Activated CD8-positive, alpha-beta T cell treated with anti-CD3 and anti-CD28 coated beads for 36 hours (primary cell): ENCODE data around the gene BEST2. TPM values are rescaled to one million over a fixed set of nuclear protein-coding genes. Genes with fewer than 3 reads are reported as not detected.
A peak's percentile ranks its signal among the peaks of the same experiment; 100 is the strongest.

Source experiments
- ATAC-seq: fragments of 200-7000 bp; cut with Tn5 transposase; one replicate; pipeline ENCODE4 v1.10.0; 2021; ENCODE audit warnings: mild to moderate bottlenecking, moderate library complexity
- CTCF ChIA-PET: fragments of 350-600 bp; sonication (Branson Sonifier 250); formaldehyde crosslinking; loops from one replicate; lab custom pipeline; 2021; ENCODE audit warnings: antibody characterized with exemption; lab: Charles Lee
- POLR2A ChIA-PET: fragments of 350-600 bp; sonication (Branson Sonifier 250); formaldehyde crosslinking; loops from one replicate; lab custom pipeline; 2021; ENCODE audit warnings: antibody characterized with exemption; lab: Charles Lee
- DNase-seq: peaks from one replicate; pipeline ENCODE4 v3.0.0-alpha.2; 2020
- H3K27ac Mint-ChIP-seq: one replicate; pipeline ENCODE4 v1.8.0; 2021; ENCODE audit warnings: mild to moderate bottlenecking, mixed read lengths
- H3K27me3 Mint-ChIP-seq: one replicate; pipeline ENCODE4 v1.8.0; 2021; ENCODE audit warnings: mixed read lengths
- H3K36me3 Mint-ChIP-seq: one replicate; pipeline ENCODE4 v1.8.0; 2021; ENCODE audit warnings: low read depth, mixed read lengths
- H3K4me1 Mint-ChIP-seq: one replicate; pipeline ENCODE4 v1.8.0; 2021; ENCODE audit warnings: low read depth, mixed read lengths
- H3K4me3 Mint-ChIP-seq: one replicate; pipeline ENCODE4 v1.8.0; 2021; ENCODE audit warnings: mild to moderate bottlenecking, moderate library complexity, mixed read lengths
- H3K9me3 Mint-ChIP-seq: one replicate; pipeline ENCODE4 v1.8.0; 2021; ENCODE audit warnings: mixed read lengths
- intact Hi-C: fragments of 100-400 bp; cut with micrococcal nuclease; formaldehyde crosslinking; loops from one replicate; pipeline ENCODE4 v1.10.0; 2022
- total RNA-seq, 2 experiments: library from RNA; stranded (reverse); gene quantifications; one replicate each; pipeline ENCODE4 v1.2.3, GENCODE V29; 2021
- TF ChIP-seq, protein P1 (sequence below): fragments of 200-600 bp; IDR thresholded peaks from one replicate; pipeline ENCODE4 v1.8.0; 2022; ENCODE audit warnings: antibody characterized with exemption, mild to moderate bottlenecking

The BEST2 gene
- total RNA-seq, 2 experiments from 2014 or later, result not detected

- CTCF ChIA-PET, result interaction anchor here (5.9 to 17.4 kb wide), 2 partner anchors 13 to 26 kb away, joined by 62 to 480 read pairs; partner anchors contain the start of genes JUNB, PRDX2 and THSD8
- POLR2A ChIA-PET, result interaction anchor here (1.2 kb wide), 1 partner anchor 21 kb away, joined by 3 read pairs; the partner anchor contains the start of gene JUNB
- intact Hi-C loops, result no loop called here
- TF ChIP-seq, protein P1, sequence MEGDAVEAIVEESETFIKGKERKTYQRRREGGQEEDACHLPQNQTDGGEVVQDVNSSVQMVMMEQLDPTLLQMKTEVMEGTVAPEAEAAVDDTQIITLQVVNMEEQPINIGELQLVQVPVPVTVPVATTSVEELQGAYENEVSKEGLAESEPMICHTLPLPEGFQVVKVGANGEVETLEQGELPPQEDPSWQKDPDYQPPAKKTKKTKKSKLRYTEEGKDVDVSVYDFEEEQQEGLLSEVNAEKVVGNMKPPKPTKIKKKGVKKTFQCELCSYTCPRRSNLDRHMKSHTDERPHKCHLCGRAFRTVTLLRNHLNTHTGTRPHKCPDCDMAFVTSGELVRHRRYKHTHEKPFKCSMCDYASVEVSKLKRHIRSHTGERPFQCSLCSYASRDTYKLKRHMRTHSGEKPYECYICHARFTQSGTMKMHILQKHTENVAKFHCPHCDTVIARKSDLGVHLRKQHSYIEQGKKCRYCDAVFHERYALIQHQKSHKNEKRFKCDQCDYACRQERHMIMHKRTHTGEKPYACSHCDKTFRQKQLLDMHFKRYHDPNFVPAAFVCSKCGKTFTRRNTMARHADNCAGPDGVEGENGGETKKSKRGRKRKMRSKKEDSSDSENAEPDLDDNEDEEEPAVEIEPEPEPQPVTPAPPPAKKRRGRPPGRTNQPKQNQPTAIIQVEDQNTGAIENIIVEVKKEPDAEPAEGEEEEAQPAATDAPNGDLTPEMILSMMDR, result no peak
- Mint-ChIP-seq H3K27me3 (no peaks in the 10 kb centered on the region), H3K4me3 (no peak overlapping the region), H3K4me1 (peaks cover 13% of the 10 kb centered on the region), H3K27ac (no peak overlapping the region), H3K9me3 (no peaks in the 10 kb centered on the region), H3K36me3 (peaks cover 2% of the 10 kb centered on the region)
- ATAC-seq, result no peak
- no peak for DNase-seq
Observed at GRCh38 chr19:12770922-12771321, 19.3 kb downstream of the BEST2 start.

- TF ChIP-seq, protein P1, result no peak
- peaks cover 16% of the 10 kb centered on the region for H3K4me1 Mint-ChIP-seq
- intact Hi-C loops, result no loop called here
- DNase-seq (no peak), ATAC-seq (no peak)
- no peak overlapping the region for H3K4me3 Mint-ChIP-seq
- no peaks in the 10 kb centered on the region for H3K36me3 Mint-ChIP-seq
- H3K27ac Mint-ChIP-seq, result no peak overlapping the region
- ChIA-PET POLR2A (interaction anchor here (0.9 to 1.6 kb wide), 5 partner anchors 14 to 39 kb away, joined by 3 to 5 read pairs (median 3); partner anchors contain the start of genes GET3 and JUNB), CTCF (interaction anchor here (1.2 to 5.9 kb wide), 5 partner anchors 9 to 193 kb away, joined by 4 to 62 read pairs (median 5); partner anchors contain the start of genes PRDX2 and THSD8)
- H3K9me3 Mint-ChIP-seq, result no peaks in the 10 kb centered on the region
- H3K27me3 Mint-ChIP-seq, result no peaks in the 10 kb centered on the region
Observed at GRCh38 chr19:12772323-12772722, 20.7 kb downstream of the BEST2 start.

- DNase-seq, result no peak
- intact Hi-C loops, result no loop called here
- no peaks in the 10 kb centered on the region for H3K36me3 Mint-ChIP-seq
- ChIA-PET POLR2A (interaction anchor here (0.6 to 3.0 kb wide), 5 partner anchors 16 to 48 kb away, joined by 3 to 15 read pairs (median 4); partner anchors contain the start of genes GET3 and JUNB), CTCF (interaction anchor here (0.9 to 5.9 kb wide), 9 partner anchors 8 to 192 kb away, joined by 3 to 62 read pairs (median 5); partner anchors contain the start of genes PRDX2 and THSD8)
- no peaks in the 10 kb centered on the region for H3K9me3 Mint-ChIP-seq
- H3K27me3 Mint-ChIP-seq, result no peaks in the 10 kb centered on the region
- TF ChIP-seq, protein P1, result no peak
- ATAC-seq, result no peak
- peak overlapping the region; percentile 2 for H3K4me3 Mint-ChIP-seq
- H3K4me1 Mint-ChIP-seq, result peaks cover 23% of the 10 kb centered on the region
- H3K27ac Mint-ChIP-seq, result peak overlapping the region; percentile 3
Observed at GRCh38 chr19:12773571-12773970, 22.0 kb downstream of the BEST2 start.

DNA sequence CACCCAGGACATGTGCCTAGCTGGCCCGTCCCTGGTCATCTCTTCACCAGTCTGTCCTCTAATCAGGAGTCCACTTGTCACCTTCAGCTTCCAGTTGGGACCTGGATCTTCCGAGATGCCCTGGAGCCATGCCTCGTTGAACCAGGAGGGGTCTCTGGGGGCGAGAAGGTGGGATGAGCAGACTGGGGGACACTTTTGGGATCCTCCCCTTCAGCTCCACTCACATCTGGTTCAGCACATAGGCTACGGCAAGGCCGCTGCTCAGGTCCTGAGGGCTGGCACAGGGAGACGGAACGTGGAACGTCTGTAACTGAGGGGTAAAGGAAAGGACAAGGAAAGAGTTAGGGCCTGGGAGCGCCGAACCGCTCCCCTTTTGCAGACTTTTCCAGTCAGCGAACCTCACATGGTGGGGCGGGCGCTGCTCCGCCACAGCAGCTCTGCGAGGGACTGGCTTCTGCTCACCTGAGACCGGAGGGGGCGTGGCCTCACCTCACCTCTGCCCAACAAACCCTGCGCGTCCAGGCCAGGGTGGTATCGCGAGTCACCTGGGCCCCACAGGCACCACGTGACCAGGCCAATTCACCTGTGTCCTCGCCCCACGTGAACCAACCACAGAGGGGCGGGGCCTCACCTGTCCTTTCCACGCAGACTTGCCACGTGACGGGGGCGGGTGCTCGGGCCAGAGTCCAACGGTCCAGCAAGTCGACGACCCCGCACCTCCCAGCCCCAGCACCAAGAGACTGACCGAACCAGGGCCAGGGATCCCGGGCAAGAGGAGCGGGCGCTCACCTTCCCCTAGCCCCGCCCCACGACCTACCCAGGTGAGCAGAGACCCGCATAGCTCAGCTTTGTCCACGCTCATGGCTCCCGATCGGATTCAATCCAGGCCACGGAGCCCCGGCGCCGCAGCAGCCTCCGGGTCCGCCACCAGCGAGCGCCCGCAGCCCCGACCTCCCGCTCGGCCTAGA is 23.3 kb downstream of the BEST2 start, which contains the start of gene HOOK2:
Gene HOOK2 (minus strand): TSS at position 965 of the 968 bp plus-strand sequence. CDS start 103 bp downstream, at position 862.
- H3K27ac Mint-ChIP-seq, result peak within 1 kb of the TSS; percentile 71

More for the DNA sequence above, 23.3 kb downstream of the BEST2 start, which contains the start of gene HOOK2:
- intact Hi-C loops, result no loop called here
- ChIA-PET POLR2A (interaction anchor here (0.7 to 3.0 kb wide), 5 partner anchors 9 to 171 kb away, joined by 3 to 15 read pairs (median 5); partner anchors contain the start of gene JUNB), CTCF (interaction anchor here (0.9 to 5.9 kb wide), 5 partner anchors 9 to 190 kb away, joined by 4 to 62 read pairs (median 10); no protein-coding TSS in a partner anchor)
- TF ChIP-seq, protein P1, result no peak
- Mint-ChIP-seq H3K9me3 (no peaks in the 10 kb centered on the region), H3K4me1 (peaks cover 34% of the 10 kb centered on the region), H3K4me3 (peak within 1 kb of the TSS; percentile 71), H3K27me3 (no peaks in the 10 kb centered on the region), H3K36me3 (no peaks in the 10 kb centered on the region)
- ATAC-seq (no peak), DNase-seq (no peak)
